ENCODE measurements around the gene GCN1. TPM values are rescaled to one million over a fixed set of nuclear protein-coding genes. Genes with fewer than 3 reads are reported as not detected.

GCN1 gene
- total RNA-seq, 1 donor from 2014 or later: 130 TPM

DNA sequence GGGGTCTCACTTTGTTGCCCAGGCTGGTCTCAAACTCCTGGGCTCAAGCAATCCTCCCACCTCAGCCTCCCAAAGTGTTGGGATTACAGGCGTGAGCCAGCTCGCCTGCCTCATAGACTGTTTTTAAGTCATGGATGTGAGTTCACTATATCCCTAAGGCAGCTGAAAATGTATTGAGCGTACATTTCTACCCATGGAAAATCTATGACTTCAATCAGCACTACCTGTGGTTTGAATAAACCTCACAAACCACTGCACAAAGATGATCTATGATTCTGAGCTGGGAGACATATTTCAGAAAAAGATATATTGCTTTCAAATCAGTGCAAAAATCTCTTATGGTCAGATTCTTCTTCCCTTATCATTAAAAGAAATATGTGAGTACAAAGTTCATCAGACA, 22.5 kb downstream of the GCN1 start:
- Mint-ChIP-seq H3K27me3 (no peaks in the 10 kb centered on the region), H3K4me1 (ENCODE audit: unreplicated experiment) (no peaks in the 10 kb centered on the region), H3K4me3 (no peak overlapping the region), H3K27ac (no peak overlapping the region), H3K36me3 (peaks cover 17% of the 10 kb centered on the region), H3K9me3 (no peaks in the 10 kb centered on the region)
- no peak for DNase-seq (ENCODE audit: extremely low spot score, unreplicated experiment)
- TF ChIP-seq, protein P1, sequence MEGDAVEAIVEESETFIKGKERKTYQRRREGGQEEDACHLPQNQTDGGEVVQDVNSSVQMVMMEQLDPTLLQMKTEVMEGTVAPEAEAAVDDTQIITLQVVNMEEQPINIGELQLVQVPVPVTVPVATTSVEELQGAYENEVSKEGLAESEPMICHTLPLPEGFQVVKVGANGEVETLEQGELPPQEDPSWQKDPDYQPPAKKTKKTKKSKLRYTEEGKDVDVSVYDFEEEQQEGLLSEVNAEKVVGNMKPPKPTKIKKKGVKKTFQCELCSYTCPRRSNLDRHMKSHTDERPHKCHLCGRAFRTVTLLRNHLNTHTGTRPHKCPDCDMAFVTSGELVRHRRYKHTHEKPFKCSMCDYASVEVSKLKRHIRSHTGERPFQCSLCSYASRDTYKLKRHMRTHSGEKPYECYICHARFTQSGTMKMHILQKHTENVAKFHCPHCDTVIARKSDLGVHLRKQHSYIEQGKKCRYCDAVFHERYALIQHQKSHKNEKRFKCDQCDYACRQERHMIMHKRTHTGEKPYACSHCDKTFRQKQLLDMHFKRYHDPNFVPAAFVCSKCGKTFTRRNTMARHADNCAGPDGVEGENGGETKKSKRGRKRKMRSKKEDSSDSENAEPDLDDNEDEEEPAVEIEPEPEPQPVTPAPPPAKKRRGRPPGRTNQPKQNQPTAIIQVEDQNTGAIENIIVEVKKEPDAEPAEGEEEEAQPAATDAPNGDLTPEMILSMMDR (conservative IDR thresholded peaks at IDR 0.05): no peak

- no peaks in the 10 kb centered on the region for H3K9me3 Mint-ChIP-seq
- TF ChIP-seq, protein P1 (conservative IDR thresholded peaks at IDR 0.05): no peak
- H3K27ac Mint-ChIP-seq: no peak overlapping the region
- no peak overlapping the region for H3K4me3 Mint-ChIP-seq
- H3K4me1 Mint-ChIP-seq (ENCODE audit: unreplicated experiment): no peaks in the 10 kb centered on the region
- peaks cover 17% of the 10 kb centered on the region for H3K36me3 Mint-ChIP-seq
- H3K27me3 Mint-ChIP-seq: no peaks in the 10 kb centered on the region
- DNase-seq (ENCODE audit: extremely low spot score, unreplicated experiment): no peak
Observed at GRCh38 chr12:120170631-120171030, 23.9 kb downstream of the GCN1 start.

GRCh38 chr12:120169946-120170345, 24.6 kb downstream of the GCN1 start:
- Mint-ChIP-seq H3K9me3 (no peaks in the 10 kb centered on the region), H3K27me3 (no peaks in the 10 kb centered on the region), H3K36me3 (peaks cover 14% of the 10 kb centered on the region), H3K27ac (no peak overlapping the region), H3K4me1 (ENCODE audit: unreplicated experiment) (no peaks in the 10 kb centered on the region), H3K4me3 (no peak overlapping the region)
- TF ChIP-seq, protein P1 (conservative IDR thresholded peaks at IDR 0.05): no peak
- no peak for DNase-seq (ENCODE audit: extremely low spot score, unreplicated experiment)

- TF ChIP-seq, protein P1 (conservative IDR thresholded peaks at IDR 0.05): no peak
- H3K27ac Mint-ChIP-seq: no peak overlapping the region
- no peak overlapping the region for H3K4me3 Mint-ChIP-seq
Observed at GRCh38 chr12:120168337-120168736, 26.2 kb downstream of the GCN1 start.

GRCh38 chr12:120167529-120168095, 26.9 kb downstream of the GCN1 start:
- H3K27me3 Mint-ChIP-seq: no peaks in the 10 kb centered on the region
- H3K4me1 Mint-ChIP-seq (ENCODE audit: unreplicated experiment): no peaks in the 10 kb centered on the region
- DNase-seq (ENCODE audit: extremely low spot score, unreplicated experiment): no peak
- TF ChIP-seq, protein P1 (conservative IDR thresholded peaks at IDR 0.05): no peak
- H3K9me3 Mint-ChIP-seq: no peaks in the 10 kb centered on the region
- no peak overlapping the region for H3K4me3 Mint-ChIP-seq
- H3K36me3 Mint-ChIP-seq: peaks cover 4% of the 10 kb centered on the region
- H3K27ac Mint-ChIP-seq: no peak overlapping the region

More at GRCh38 chr12:120168337-120168736, 26.2 kb downstream of the GCN1 start:
- no peaks in the 10 kb centered on the region for H3K4me1 Mint-ChIP-seq (ENCODE audit: unreplicated experiment)
- no peaks in the 10 kb centered on the region for H3K9me3 Mint-ChIP-seq
- peaks cover 6% of the 10 kb centered on the region for H3K36me3 Mint-ChIP-seq
- H3K27me3 Mint-ChIP-seq: no peaks in the 10 kb centered on the region
- no peak for DNase-seq (ENCODE audit: extremely low spot score, unreplicated experiment)

GRCh38 chr12:120164293-120164692, 30.2 kb downstream of the GCN1 start:
- Mint-ChIP-seq H3K36me3 (peaks cover 12% of the 10 kb centered on the region), H3K27me3 (no peaks in the 10 kb centered on the region), H3K9me3 (no peaks in the 10 kb centered on the region), H3K27ac (no peak overlapping the region), H3K4me3 (no peak overlapping the region), H3K4me1 (ENCODE audit: unreplicated experiment) (no peaks in the 10 kb centered on the region)
- TF ChIP-seq, protein P1 (conservative IDR thresholded peaks at IDR 0.05): no peak
- DNase-seq (ENCODE audit: extremely low spot score, unreplicated experiment): no peak

Data from type B pancreatic cell (in vitro differentiated cells).